Fibroblast of villous mesenchyme (primary cell): Measurements from ENCODE around the gene TTI1. TPM values are rescaled to one million over a fixed set of nuclear protein-coding genes. Genes with fewer than 3 reads are reported as not detected.

Experiments
- DNase-seq: peaks from one replicate; pipeline ENCODE4 v3.0.0-alpha.2; 2010; ENCODE audit warnings: low read depth
- H3K4me3 ChIP-seq: 2 replicates; pipeline ENCODE4 v1.5.1; 2011; ENCODE audit warnings: low read depth, mild to moderate bottlenecking, low read length
- total RNA-seq: library from RNA; depleted of rRNA; stranded (reverse); fragments of >200 nt; gene quantifications from 2 replicates; pipeline ENCODE4 v1.2.3, GENCODE V29; 2012
- TF ChIP-seq, protein P1 (sequence below): IDR thresholded peaks from 2 replicates; pipeline ENCODE4 v1.5.1; 2012; ENCODE audit warnings: low read depth, mild to moderate bottlenecking, low read length; ENCODE audit not compliant: insufficient read depth

The TTI1 gene
- total RNA-seq, 1 donor, result 24.2 TPM

DNA sequence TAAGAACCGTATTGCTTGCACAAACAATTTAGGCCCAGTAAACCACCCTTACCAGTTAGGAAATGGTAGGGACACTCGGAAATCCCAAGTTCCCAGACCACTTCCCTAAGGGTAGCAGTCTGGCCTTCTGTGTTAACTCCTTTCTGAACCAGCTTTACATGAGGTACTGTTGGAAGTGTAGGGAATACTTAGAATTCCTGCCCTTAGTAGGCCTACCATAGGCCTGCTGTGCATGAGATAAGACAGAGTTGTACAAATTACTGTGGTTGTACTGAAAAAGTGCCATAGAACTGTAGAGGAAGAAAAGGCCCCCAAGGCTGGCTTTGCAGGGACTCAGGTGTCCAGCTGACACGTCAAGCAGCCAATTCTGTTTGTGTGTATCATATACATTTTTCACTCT is 11.4 kb upstream of the TTI1 start:
- no peak for DNase-seq
- H3K4me3 ChIP-seq, result no peak overlapping the region
- TF ChIP-seq, protein P1, sequence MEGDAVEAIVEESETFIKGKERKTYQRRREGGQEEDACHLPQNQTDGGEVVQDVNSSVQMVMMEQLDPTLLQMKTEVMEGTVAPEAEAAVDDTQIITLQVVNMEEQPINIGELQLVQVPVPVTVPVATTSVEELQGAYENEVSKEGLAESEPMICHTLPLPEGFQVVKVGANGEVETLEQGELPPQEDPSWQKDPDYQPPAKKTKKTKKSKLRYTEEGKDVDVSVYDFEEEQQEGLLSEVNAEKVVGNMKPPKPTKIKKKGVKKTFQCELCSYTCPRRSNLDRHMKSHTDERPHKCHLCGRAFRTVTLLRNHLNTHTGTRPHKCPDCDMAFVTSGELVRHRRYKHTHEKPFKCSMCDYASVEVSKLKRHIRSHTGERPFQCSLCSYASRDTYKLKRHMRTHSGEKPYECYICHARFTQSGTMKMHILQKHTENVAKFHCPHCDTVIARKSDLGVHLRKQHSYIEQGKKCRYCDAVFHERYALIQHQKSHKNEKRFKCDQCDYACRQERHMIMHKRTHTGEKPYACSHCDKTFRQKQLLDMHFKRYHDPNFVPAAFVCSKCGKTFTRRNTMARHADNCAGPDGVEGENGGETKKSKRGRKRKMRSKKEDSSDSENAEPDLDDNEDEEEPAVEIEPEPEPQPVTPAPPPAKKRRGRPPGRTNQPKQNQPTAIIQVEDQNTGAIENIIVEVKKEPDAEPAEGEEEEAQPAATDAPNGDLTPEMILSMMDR, result no peak

DNA sequence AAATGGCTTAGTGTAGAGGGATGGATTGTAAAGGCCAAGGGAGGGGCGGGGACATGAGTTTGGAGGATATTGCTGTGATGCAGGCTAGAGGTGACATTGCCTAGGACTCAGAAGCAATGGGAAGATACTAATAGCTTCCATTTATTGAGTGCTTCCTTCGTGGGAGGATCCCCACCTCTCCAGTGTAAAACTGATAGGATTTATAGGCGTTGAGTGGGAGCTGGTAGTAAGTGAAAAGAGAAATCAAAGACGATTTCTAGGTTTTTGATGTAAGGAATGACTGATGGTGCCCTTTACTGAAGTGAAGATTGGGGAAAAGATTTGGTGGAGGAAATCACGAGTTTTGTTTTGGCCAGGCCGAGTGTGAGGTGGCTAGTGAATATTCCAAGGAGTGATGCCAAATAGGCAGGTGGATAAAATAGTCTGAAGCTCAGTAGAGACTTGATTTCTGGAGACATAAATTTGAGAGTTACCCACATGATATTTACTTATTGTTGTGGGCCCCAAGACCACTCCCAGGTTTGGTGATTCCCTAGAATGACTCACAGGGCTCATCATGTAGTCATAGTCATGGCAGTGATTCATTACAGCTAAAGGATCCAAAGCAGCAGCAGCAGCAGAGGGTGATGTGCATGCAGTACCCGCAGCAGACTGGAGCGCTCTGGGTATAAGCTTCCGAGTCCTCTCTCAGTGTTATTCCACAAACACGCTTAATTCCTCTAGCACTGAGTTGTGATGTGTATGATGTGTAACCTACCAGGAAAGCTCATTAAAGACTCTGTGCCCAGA is 10.4 kb upstream of the TTI1 start:
- TF ChIP-seq, protein P1, result no peak
- DNase-seq, result peak; percentile 53
- no peak overlapping the region for H3K4me3 ChIP-seq

DNA sequence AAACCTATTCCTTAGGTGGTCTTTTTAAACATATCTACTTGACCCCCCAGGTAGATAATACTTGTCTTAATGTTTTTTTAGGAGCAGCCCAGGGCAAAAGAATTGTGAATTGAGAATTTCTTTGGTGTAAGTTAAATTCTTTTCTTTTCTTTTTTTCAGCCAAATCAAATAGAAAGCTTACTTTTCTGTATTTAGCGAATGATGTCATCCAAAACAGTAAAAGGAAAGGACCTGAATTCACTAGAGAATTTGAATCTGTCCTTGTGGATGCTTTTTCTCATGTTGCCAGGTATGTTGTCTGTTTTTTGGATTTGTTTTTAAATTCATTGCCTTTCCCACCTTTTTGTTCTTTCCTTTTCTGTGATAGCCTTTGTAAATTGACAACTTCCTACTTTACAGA is 7.0 kb upstream of the TTI1 start:
- no peak for DNase-seq
- TF ChIP-seq, protein P1, result no peak
- H3K4me3 ChIP-seq, result no peak overlapping the region

DNA sequence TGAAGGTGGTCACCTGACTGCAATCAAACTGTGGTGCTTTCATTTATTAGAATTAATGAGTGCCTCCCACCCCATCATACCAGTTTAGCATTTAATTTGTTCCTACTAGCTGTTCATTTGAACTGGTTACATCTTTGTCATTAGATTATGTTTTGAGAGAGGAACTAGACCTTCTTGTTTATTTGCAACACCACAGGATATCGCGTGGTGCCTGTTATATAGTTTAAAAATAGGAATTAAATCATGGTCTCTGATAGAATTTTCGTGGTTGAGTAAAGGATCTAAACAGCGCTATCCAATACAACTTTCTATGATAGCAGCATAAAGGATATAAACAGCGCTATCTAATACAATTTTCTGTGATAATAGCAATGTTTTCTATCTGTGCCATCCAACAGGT is 3.1 kb upstream of the TTI1 start:
- no peak overlapping the region for H3K4me3 ChIP-seq
- DNase-seq, result no peak
- TF ChIP-seq, protein P1, result no peak

DNA sequence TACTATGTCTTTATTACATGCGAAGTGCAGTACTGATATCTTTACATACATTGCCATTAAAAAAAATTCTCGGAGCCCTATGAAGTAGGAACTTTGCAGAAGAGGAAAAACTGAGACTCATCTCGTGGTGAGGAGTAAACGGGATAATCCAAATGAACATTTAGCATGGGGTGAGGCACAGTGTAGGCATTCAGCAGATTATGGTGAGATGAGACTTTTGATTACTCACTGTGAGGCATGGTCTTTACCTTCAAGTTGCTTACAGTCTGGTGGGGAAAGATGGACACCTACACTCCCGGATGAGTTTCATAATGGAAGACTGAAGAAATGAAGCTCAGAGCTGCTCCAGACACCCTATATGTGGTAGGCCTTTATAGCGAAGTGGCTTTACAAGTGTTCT is 1.7 kb upstream of the TTI1 start:
- TF ChIP-seq, protein P1, result no peak
- H3K4me3 ChIP-seq, result peak overlapping the region; percentile 88
- DNase-seq, result no peak

DNA sequence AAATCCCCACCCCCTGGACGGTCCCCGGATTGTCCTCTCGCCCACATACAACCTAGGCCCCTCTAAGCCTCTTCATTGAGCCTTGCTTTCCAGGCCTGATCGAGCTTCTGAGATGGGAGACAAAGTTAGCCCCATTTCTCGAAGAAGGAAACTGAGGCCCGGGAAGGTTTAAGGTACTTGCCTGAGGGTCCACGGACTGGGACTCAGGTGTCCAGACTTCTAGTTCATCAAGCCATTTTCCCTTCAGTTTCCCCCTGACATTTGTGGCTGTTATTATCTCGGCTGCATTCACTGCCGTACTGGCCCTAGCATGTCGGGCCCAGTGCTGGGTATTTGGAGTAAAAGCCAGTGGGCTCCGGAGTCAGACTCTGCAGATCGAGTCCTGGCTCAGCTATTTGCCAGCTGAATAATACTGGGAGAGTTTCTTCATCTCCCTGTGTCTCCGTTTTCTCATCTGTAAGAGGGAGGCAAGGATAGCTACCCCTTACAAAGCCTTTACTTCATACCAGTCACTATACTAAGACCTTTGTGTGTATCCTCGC is 923 bp upstream of the TTI1 start:
- peak overlapping the region; percentile 88 for H3K4me3 ChIP-seq
- no peak for DNase-seq
- TF ChIP-seq, protein P1, result no peak
